NCI-H1092 treated with DMSO at 0.1 percent for 48 hours (cell line): ENCODE measurements around the gene ACTL8.

ENCODE experiments used
- DNase-seq: peaks from one replicate; lab custom pipeline; 2025; lab: John Stamatoyannopoulos, UW

ACTL8 gene

DNA sequence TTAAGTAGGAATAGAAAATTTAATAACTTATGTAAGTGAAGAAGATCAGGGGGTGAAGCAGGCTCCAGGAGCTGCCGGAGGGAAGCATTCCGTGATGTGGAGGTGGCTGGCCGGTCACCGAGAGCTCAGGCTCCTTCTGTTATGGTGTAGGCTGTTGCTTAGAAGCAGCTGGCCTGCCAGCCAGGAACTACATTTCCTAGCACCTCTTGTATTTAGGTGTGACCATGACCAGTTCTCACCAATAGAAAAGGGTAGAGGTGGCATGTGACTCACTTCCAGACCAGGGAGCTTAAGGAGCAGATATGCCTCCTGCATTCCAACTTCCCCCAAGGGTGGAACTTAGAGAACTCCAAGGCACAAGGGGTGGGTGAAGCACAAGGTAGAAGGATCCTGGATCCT, 120.7 kb downstream of the ACTL8 start:
- no peak for DNase-seq
